Myocyte (in vitro differentiated cells): ENCODE data around the gene SIT1. TPM values are rescaled to one million over a fixed set of nuclear protein-coding genes. Genes with fewer than 3 reads are reported as not detected.
A peak's percentile ranks its signal among the peaks of the same experiment; 100 is the strongest.
"Not testable (repeated sequence)": the region's sequence is repeated elsewhere in the genome, so short reads cannot be mapped to it uniquely, and the experiment has no call there.

Experiments
- DNase-seq: peaks from one replicate; pipeline ENCODE4 v3.0.0-alpha.2; 2012; ENCODE audit warnings: low read depth
- total RNA-seq: library from RNA; depleted of rRNA; stranded (reverse); fragments of >200 nt; gene quantifications from 2 replicates; pipeline ENCODE4 v1.2.3, GENCODE V29; 2014

The SIT1 gene
- total RNA-seq, 1 donor from 2014 or later = not detected

DNA sequence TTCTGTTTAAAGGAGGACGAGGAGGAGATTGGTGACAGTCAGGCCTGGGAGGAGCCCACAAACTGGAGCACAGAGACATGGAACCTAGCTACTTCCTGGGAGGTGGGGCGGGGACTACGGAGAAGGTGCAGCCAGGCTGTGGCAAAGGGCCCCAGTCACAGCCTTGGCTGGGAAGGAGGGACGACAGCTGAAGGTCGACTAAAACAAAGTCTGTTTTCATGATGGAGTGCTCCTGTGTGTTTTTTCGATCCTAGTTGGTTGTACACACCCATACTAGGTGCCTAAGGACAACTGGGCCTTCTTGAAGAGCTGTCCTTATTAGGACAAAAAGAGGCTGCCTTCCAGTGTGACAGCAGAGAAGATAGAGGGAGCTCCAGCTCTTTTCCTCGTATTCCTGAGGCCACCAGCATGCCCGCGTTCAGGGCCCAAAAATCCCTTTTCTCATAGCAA, 10.3 kb upstream of the SIT1 start:
- DNase-seq = peak; percentile 69

DNA sequence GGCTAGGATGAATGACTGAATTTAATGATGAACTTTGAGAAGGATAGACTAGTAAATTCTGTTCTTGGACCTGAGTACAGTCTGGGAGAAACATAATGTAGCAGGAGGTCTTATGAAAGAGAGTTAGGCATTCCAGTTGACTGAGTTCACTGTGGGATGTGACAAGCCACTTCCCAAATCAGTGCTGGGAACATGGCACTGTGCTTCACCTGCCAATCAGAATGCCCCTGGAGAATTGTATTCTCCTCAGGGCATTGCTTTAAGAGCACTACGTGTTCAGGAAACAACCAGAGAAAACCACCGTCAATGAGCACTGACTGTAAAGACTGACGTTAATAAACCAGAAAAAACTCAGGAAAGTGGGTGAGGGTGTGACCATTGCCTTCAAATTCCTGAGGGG, 8.6 kb upstream of the SIT1 start:
- peak; percentile 75 for DNase-seq

DNA sequence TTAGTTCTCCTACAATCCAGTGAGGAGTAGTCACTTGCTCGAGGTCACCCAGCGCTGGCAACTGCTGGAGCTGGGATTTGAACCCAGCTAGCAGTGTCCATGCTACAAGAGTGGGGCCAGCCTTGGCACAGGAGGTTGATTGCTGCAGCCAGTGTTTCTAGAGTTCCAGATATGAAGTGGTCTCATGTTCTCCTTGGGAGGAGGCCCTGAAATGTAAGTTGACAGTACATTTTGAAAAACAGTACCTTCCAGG, 8.2 kb upstream of the SIT1 start:
- peak; percentile 61 for DNase-seq

DNA sequence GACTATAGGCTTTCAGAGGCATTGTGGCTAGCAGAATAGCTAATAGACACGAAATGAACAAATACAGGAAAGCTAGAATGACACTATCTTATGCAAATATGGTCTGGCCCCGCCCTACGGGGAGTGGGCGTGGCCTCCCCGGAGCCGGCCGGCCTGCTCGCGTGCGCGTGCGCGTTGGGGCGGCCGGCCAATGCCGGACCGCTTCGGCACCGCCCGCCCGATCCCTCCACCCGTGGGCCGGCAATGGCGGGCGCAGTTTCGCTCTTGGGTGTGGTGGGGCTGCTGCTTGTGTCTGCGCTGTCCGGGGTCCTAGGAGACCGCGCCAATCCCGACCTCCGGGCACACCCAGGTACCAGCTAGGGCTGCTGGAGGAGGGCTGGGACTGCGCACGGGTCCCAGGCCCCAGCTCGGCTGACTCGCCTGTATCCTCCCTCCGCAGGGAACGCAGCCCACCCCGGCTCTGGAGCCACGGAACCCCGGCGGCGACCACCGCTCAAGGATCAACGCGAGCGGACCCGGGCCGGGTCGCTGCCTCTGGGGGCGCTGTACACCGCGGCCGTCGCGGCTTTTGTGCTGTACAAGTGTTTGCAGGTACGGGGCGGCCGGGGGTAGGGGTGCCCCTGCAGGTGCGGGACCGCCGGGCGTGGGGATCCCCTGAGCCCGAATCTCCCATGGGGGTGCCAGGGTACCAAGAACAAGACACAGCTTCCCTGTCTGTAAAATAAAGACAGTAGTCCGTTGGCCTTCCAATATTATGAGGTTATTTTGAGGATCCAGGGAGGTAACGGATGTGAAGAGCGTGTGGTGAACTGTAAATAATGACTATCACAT, 7.6 kb upstream of the SIT1 start, which contains the start of gene CCDC107:
Gene CCDC107 (plus strand): TSS at position 156 of the 831 bp plus-strand sequence. CDS start 88 bp downstream, at position 244.
- peak; percentile 84 for DNase-seq

DNA sequence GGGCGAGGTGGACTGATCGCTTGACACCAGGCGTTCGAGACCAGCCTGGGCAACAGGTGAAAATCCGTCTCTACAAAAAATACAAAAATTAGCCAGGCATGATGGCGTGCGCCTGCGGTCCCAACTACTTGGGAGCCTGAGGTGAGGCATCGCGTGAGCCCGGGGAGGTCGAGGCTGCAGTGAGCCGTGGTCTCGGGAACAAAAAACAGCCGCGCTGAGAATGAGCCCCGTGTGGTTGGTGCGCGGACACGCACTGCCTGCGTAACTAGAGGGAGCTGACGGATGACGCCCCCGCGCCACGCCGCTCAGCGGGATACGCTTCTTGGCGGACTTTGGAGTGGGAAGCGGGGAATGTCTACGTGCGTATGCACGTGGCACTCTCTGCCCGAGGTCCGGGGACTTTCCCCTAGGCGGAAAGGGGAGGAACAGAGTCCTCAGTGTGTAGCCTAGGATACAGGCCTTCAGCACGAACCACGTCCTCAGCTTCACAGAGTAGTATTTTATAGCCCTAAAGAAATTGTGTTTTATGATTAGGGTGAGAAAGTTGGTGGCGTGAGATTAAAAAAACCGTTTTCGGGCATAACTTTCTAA, 6.9 kb upstream of the SIT1 start, which contains the start of gene RMRP:
Gene RMRP (minus strand): TSS at position 474 of the 591 bp plus-strand sequence.
- peak; percentile 99 for DNase-seq

DNA sequence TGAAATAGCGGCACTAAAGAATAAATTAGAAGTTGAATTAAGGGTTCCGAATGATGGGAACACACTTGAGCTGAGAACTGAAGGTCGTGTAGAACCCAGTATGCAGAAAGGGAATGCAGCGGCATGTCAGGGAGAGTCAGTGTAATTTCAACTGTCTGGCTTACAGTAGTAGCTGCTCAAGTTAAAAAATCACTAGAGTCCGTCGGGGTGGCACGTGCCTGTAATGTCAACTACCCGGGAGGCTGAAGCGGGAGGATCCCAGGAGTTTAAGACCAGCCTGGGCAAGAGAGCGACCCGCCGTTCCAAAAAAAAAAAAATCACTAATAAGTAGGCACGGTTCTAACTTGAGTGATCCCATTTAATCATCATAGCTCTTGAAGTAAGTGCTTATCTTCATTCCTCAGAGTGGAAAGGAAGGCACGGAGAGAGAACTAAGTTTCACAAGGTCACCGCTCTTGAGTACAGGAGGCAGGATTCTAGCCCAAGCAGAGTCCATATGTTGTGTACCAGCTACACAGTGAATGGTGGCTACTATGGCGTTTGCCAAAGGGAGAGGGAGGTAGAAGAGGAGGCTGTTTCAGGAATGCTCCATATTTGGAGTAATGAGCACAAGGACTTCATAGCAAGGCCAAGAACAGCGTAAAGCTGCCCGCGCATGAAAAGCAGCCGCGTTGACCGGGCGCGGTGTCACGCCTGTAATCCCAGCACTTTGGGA, 6.3 kb upstream of the SIT1 start:
- DNase-seq = no peak

DNA sequence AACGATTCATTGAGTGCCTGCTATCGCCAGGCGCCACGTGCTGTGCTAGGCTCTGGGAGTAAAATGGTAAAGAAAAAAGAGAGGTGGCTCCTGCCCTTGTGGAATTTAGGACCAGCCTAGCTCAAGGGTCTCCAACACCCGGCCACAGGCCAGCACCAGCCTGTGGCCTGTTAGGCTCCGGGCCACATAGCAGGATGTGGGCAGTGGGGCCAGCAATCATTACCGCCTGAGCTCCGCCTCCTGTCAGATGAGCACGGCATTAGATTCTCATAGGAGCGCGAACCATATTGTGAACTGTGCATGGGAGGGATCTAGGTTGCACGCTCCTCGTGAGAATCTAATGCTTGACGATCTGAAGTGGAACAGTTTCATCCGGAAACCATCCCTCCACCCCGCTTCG, 5.6 kb upstream of the SIT1 start:
- DNase-seq = no peak

DNA sequence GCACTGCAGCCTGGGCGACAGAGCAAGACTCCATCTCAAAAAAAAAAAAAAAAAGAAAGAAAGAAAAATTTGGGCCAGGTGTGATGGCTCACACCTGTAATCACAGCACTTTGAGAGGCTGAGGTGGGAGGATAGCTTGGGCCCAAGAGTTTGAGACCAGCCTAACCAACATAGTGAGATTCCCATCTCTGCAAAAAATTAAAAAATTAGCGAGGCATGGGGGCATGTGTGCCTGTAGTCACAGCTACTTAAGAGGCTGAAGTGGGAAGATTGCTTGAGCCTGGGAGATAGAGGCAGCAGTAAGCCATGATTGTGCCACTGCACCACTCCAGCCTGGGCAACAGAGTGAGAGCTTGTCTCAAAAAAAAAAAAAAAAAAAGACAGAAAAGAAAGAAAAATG, 2.9 kb upstream of the SIT1 start:
- no peak for DNase-seq

DNA sequence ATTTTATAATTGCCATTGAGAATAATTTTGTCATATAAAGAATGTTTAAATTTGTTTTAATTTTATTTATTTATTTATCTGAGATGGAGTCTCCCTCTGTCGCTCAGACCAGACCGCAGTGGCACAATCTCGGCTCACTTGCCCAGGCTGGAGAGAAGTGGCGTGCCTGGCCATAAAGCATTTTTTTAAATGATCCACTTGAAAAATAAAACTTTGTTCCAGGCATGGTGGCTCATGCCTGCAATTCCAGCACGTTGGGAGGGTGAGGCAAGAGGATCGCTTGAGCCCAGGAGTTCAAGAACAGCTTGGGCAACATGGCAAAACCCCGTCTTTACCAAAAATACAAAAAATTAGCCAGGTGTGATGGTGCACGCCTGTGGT, 2.1 kb upstream of the SIT1 start:
- DNase-seq = no peak

DNA sequence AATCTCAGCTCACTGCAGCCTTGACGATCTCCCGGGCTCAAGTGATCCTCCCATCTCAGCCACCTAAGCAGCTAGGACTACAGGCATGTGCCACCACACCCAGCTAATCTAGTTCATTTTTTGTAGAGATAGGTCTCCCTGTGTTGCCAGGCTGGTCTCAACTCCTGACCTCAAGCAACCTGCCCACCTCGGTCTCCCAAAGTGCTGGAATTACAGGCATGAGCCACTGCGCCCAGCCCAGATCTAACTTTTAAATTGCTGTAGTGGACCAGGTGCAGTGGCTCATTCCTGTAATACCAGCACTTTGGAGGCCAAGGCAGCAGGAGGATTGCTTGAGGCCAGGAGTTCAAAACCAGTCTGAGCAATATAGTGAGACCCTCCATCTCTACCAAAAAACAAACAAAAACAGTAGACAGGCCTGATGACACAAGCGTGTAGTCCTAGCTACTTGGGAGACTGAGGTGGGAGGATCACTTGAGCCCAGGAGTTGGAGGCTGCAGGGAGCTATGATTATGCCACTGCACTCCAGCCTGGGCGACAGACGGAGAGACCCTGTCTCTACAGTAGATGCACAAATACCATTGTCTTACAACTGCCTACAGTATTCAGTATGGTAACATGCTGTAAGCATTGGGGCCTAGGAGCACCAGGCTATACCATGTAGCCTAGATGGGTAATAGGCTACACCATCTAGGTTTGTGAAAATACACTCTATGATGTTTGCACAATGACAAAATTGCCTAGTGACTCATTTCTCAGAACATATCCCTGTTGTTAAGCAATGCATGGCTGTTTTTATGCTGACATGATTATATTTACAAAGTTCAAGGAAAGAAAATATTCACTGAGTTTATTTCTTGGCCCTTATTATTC, 1.5 kb upstream of the SIT1 start:
- no peak for DNase-seq

DNA sequence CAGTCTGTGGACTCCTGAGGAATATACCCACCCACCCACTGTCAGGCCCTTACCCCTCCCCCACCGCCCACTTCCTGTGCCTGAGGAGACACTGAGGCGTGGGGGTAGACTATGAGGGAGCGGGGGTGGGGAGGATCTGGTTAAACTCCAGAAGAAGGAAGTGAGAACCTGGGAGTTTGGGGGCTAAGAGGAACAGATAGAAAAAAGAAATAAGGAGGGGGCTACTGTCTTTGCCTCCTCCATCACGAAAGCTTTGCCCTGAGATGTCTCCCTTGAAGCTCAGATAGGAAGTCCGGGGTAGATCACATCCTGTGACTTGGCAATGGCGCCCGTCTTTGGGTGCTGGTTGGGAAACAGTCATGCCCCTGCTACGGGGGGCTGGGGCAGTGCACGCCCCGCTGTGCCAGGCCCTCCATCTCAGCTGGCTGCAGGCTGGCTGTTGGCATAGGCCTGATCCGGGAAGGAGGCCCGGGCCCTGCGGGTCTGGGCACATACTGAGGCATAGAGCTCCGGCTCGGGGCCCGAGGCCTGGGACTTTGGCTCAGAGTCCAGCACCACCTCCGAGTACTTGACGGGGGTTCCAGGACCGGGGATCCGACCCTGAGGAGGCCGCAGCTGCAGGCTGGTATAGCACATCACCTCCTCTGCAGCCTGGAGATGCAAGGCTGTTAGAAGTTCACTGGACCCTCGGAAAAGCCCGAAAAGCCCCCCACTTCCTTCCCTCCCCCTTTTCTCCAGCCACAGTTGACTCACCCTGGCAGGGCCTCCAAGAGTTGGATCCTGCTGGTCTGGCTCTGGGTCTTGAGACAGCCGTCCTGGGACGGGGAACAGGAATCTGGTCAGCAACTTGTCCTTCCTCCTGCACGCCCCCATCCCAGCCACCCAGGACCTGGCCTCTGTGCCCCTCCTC, 1.0 kb downstream of the SIT1 start:
- no peak for DNase-seq

DNA sequence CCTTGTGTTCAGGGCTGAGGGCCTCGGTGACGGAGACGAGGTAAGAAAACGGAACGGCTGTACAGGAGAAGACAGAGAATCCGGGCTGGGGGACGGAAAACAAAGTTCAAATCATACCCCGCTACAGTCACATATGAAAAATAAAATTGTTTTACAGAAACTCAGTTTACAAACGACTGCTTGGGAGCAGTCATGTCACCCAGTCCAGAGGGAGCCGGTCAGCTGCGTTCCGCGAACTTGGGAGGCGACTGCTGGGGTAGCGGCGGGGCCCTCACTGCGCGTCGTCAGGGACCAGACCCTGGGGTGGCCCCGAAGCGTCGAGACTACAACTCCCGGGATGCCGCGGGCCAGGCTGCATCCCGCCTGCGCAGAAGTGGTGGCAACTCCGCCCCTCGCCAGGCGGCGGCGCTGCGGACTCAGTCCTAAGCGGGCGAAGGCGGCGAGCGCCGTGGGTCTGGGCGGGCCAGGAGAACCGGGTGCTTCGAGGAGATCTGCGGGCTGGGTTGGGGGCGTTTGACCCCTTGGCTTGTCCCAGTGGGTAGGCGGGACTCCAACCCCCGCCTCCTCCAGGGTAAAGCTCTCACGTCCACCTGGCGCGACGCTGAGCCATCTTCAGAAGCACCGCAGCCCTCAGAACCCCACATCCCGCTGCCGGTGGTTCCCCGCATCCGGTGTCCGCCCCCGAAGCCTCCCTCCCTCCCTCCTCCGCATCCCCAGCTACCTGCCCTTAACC, 4.0 kb downstream of the SIT1 start:
- DNase-seq = peak; percentile 91

DNA sequence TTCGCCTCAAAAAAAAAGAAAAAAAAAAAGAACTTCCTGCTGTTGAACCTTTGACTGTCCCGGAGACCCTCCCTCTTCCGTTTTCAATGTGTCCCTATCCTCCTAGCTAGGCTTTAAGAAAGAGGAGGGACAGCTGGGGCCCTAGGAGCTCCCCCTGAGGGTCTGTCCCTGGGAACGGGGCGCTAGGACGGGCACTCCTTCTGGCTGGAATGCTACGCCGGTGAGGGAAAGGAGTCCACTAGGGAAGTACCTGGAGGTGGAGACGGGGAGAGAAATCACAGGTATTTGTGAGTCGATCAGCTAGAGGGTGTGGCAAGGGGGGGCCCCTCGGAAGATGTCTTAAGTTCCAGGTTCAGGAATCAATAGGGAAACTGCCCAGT, 4.6 kb downstream of the SIT1 start:
- DNase-seq = no peak

DNA sequence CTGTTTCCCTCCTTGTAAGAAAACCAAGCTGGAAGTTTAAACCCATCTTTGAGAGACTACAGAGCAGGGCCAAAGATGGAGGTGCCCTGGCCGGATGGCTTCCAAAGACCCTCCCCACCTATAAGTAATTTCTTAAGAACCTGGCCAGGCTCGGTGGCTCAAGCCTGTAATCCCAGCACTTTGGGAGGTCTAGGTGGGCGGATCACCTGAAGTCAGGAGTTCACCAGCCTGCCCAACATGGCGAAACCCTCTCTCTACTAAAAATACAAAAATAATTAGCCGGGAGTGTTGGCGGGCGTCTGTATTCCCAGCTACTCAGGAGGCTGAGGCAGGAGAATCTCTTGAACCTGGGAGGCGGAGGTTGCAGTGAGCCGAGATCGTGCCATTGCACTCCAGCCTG, 5.0 kb downstream of the SIT1 start:
- DNase-seq = not testable (repeated sequence)

DNA sequence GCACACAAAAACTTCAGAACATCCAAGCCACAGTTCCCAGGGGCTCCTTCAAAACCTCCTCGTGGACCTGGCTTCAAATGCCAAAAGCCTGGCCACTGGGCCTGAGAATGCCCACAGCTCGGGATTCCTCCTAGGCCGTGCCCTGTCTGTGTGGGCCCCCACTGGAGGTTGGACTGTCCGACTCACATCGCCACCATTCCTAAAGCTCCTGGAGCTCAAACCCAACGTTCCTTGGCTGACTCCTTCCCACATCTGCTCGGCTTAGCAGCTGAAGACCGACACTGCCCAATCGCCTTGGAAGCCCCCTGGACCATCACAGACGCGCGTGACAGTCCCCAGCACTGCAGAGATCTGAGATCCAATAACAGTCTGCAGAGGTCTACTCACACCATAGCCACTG, 7.7 kb downstream of the SIT1 start:
- DNase-seq = peak; percentile 50

DNA sequence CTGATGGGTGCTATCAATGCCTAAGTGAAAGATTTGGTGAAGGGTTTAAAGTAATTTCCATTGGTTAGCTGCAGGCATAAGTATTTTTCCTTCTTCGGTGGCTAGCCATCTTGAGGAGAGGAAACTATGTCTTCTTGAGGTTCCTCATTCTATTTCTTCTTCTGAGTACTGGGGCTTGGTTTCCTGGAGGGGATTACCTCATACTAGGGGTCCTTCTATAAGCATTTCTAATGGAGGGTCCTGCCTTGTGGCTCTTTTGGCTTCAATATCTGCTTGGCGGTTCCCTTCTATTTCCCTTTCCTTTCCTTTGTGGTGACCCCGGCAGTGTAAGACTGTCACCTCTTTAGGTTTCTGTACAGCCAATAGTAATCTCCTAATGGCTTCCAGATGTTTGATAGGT, 9.3 kb downstream of the SIT1 start:
- DNase-seq = not testable (repeated sequence)

DNA sequence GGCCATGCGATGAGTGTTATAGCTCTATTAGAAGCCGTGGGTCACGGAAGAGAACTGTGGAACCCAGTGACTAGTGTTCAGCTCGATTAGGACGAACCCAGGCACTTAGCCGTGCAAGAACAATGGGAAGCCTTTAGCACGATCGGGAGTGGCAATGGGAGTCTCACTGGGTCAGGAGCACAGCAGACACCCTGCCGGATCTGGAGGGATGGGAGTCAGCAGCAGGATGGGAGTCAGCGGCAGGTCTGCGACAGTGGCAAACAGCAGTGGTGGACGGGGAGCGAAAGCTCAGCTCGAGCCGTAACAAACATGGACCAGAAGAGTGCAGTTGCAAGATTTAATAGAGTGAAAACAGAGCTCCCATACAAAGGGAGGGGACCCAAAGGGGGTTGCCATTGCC, 10.3 kb downstream of the SIT1 start:
- not testable (repeated sequence) for DNase-seq

DNA sequence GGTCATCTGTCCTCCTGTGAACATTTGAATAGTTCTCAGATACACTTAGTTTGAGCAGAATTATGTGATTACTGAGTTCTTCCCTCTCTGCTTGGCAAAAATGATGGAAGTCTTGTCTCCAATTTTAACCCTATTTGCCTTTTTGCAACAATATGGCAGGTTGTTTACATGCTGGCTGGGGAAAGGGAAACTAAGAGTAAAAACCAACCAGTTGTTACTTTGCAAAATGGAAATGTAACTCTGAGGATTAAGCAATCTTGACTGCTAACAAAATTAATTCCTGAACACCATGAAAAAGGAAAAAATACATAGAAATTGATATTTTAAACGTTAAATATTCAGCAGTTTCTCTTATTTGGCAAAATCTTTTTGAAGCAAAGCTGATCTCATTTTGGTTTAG, 11.1 kb downstream of the SIT1 start:
- DNase-seq = no peak

DNA sequence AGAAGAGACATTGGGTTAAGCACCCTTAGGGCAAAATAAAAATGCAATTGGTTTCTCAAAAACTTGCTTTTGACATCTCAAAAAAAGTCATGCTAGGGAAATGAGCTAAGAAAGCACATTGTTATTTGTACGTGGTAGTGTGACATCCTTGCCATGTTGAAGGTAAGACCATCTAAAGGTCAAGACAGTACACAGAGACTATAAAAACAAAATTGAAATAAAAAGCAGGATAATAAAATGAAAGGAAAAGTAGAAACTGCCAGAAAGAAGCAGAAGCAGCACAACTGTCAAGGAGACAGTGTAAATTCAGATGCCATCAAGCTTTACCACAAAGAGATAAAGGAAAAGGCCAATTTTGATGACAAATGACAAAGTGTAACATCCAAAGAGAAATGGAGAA, 11.5 kb downstream of the SIT1 start:
- not testable (repeated sequence) for DNase-seq

DNA sequence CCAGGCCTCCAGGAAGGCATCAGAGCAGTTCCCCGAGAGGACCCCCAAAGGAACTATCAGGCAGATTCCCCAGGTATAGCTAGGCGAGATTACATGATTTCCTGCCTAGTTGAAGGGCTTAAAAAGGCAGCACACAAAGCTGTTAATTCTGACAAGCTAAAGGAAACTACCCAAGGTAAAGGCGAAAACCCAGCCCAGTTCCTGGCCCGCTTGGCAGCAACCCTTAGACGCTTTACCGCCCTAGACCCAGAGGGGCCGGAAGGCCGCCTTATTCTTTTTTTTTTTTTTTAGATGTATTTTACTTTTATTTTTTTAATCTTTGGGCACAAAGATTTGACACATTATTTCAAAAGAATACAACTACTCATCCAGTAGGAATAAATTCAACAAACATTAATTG, 12.0 kb downstream of the SIT1 start:
- DNase-seq = not testable (repeated sequence)
